Activated CD4-positive, alpha-beta memory T cell treated with anti-CD3 and anti-CD28 coated beads for 36 hours (primary cell): ENCODE results near the gene LRAT. TPM values are rescaled to one million over a fixed set of nuclear protein-coding genes. Genes with fewer than 3 reads are reported as not detected.
A peak's percentile ranks its signal among the peaks of the same experiment; 100 is the strongest.

ENCODE experiments used
- CTCF ChIA-PET: fragments of 350-600 bp; sonication (Branson Sonifier 250); formaldehyde crosslinking; loops from one replicate; lab custom pipeline; 2021; ENCODE audit warnings: antibody characterized with exemption, inconsistent platforms; lab: Charles Lee
- POLR2A ChIA-PET: fragments of 350-600 bp; sonication (Branson Sonifier 250); formaldehyde crosslinking; loops from one replicate; lab custom pipeline; 2021; ENCODE audit warnings: antibody characterized with exemption; lab: Charles Lee
- DNase-seq: peaks from one replicate; pipeline ENCODE4 v3.0.0-alpha.2; 2020
- H3K27ac Mint-ChIP-seq: one replicate; pipeline ENCODE4 v1.8.0; 2021; ENCODE audit warnings: mixed read lengths
- H3K27me3 Mint-ChIP-seq: one replicate; pipeline ENCODE4 v1.8.0; 2021; ENCODE audit warnings: mixed read lengths
- H3K36me3 Mint-ChIP-seq: one replicate; pipeline ENCODE4 v1.8.0; 2021; ENCODE audit warnings: mixed read lengths
- H3K4me1 Mint-ChIP-seq: one replicate; pipeline ENCODE4 v1.8.0; 2021; ENCODE audit warnings: low read depth, mixed read lengths
- H3K4me3 Mint-ChIP-seq: one replicate; pipeline ENCODE4 v1.8.0; 2021; ENCODE audit warnings: mild to moderate bottlenecking, mixed read lengths
- H3K9me3 Mint-ChIP-seq: one replicate; pipeline ENCODE4 v1.8.0; 2021; ENCODE audit warnings: mixed read lengths
- intact Hi-C: fragments of 100-400 bp; cut with micrococcal nuclease; formaldehyde crosslinking; loops from one replicate; pipeline ENCODE4 v1.15.1; 2023
- total RNA-seq, 2 experiments: library from RNA; stranded (reverse); gene quantifications; one replicate each; pipeline ENCODE4 v1.2.3, GENCODE V29; 2021

Gene LRAT
- total RNA-seq, 2 experiments from 2014 or later: not detected

GRCh38 chr4:154732669-154733068 is 11.1 kb upstream of the LRAT start:
- peaks cover 21% of the 10 kb centered on the region for H3K27me3 Mint-ChIP-seq
- H3K36me3 Mint-ChIP-seq: no peaks in the 10 kb centered on the region
- H3K4me3 Mint-ChIP-seq: no peak overlapping the region
- ChIA-PET POLR2A (no interaction called here), CTCF (no interaction called here)
- intact Hi-C loops: no loop called here
- DNase-seq: no peak
- no peaks in the 10 kb centered on the region for H3K4me1 Mint-ChIP-seq
- no peak overlapping the region for H3K27ac Mint-ChIP-seq
- H3K9me3 Mint-ChIP-seq: no peaks in the 10 kb centered on the region

GRCh38 chr4:154736770-154737169 is 7.0 kb upstream of the LRAT start:
- no peaks in the 10 kb centered on the region for H3K36me3 Mint-ChIP-seq
- H3K4me1 Mint-ChIP-seq: peaks cover 2% of the 10 kb centered on the region
- intact Hi-C loops: no loop called here
- H3K4me3 Mint-ChIP-seq: no peak overlapping the region
- no peak for DNase-seq
- H3K9me3 Mint-ChIP-seq: no peaks in the 10 kb centered on the region
- POLR2A ChIA-PET: no interaction called here
- H3K27me3 Mint-ChIP-seq: peaks cover 32% of the 10 kb centered on the region
- no peak overlapping the region for H3K27ac Mint-ChIP-seq
- CTCF ChIA-PET: no interaction called here

GRCh38 chr4:154738426-154738825 is 5.4 kb upstream of the LRAT start:
- ChIA-PET POLR2A (no interaction called here), CTCF (no interaction called here)
- intact Hi-C loops: no loop called here
- Mint-ChIP-seq H3K27me3 (peaks cover 34% of the 10 kb centered on the region), H3K36me3 (no peaks in the 10 kb centered on the region), H3K4me3 (no peak overlapping the region), H3K27ac (no peak overlapping the region), H3K9me3 (no peaks in the 10 kb centered on the region), H3K4me1 (peaks cover 5% of the 10 kb centered on the region)
- no peak for DNase-seq

- Mint-ChIP-seq H3K36me3 (no peaks in the 10 kb centered on the region), H3K4me1 (peaks cover 9% of the 10 kb centered on the region), H3K27me3 (peaks cover 35% of the 10 kb centered on the region), H3K27ac (no peak overlapping the region), H3K9me3 (no peaks in the 10 kb centered on the region), H3K4me3 (no peak overlapping the region)
- no peak for DNase-seq
- ChIA-PET POLR2A (no interaction called here), CTCF (interaction anchor here (0.9 kb wide), 1 partner anchor 67 kb away, joined by 3 read pairs; no protein-coding TSS in a partner anchor)
- intact Hi-C loops: no loop called here
Measured at GRCh38 chr4:154739111-154739510, 4.7 kb upstream of the LRAT start.

- Mint-ChIP-seq H3K4me3 (no peak overlapping the region), H3K36me3 (no peaks in the 10 kb centered on the region), H3K4me1 (peaks cover 13% of the 10 kb centered on the region), H3K27ac (no peak overlapping the region), H3K27me3 (peaks cover 44% of the 10 kb centered on the region), H3K9me3 (no peaks in the 10 kb centered on the region)
- DNase-seq: no peak
- ChIA-PET CTCF (no interaction called here), POLR2A (no interaction called here)
- intact Hi-C loops: loop anchor here (10.0 kb wide), 1 partner anchor 634 kb away; the partner anchor contains the start of gene MAP9
Measured at GRCh38 chr4:154740462-154740861, 3.3 kb upstream of the LRAT start.

- H3K9me3 Mint-ChIP-seq: no peaks in the 10 kb centered on the region
- intact Hi-C loops: loop anchor here (10.0 kb wide), 1 partner anchor 634 kb away; the partner anchor contains the start of gene MAP9
- CTCF ChIA-PET: no interaction called here
Measured at GRCh38 chr4:154741131-154741665, 2.6 kb upstream of the LRAT start.

GRCh38 chr4:154741922-154742850 is 1.6 kb upstream of the LRAT start:
- Mint-ChIP-seq H3K36me3 (no peaks in the 10 kb centered on the region), H3K27ac (no peak overlapping the region), H3K4me3 (peak overlapping the region; percentile 20), H3K27me3 (peaks cover 49% of the 10 kb centered on the region), H3K4me1 (peaks cover 13% of the 10 kb centered on the region), H3K9me3 (no peaks in the 10 kb centered on the region)
- DNase-seq: no peak
- intact Hi-C loops: loop anchor here (10.0 kb wide), 1 partner anchor 633 kb away; the partner anchor contains the start of gene MAP9
- POLR2A ChIA-PET: no interaction called here
- CTCF ChIA-PET: no interaction called here

More at GRCh38 chr4:154741131-154741665, 2.6 kb upstream of the LRAT start:
- Mint-ChIP-seq H3K27ac (no peak overlapping the region), H3K27me3 (peaks cover 44% of the 10 kb centered on the region), H3K36me3 (no peaks in the 10 kb centered on the region), H3K4me1 (peaks cover 13% of the 10 kb centered on the region), H3K4me3 (no peak overlapping the region)
- no peak for DNase-seq
- POLR2A ChIA-PET: no interaction called here

GRCh38 chr4:154744341-154744926 is 634 bp downstream of the LRAT start:
- Mint-ChIP-seq H3K27ac (no peak overlapping the region), H3K4me3 (peak overlapping the region; percentile 77), H3K36me3 (no peaks in the 10 kb centered on the region), H3K27me3 (peaks cover 60% of the 10 kb centered on the region), H3K9me3 (no peaks in the 10 kb centered on the region), H3K4me1 (peaks cover 13% of the 10 kb centered on the region)
- ChIA-PET CTCF (no interaction called here), POLR2A (no interaction called here)
- intact Hi-C loops: loop anchor here (10.0 kb wide), 1 partner anchor 630 kb away; the partner anchor contains the start of gene MAP9
- no peak for DNase-seq

- POLR2A ChIA-PET: no interaction called here
- Mint-ChIP-seq H3K27me3 (peaks cover 3% of the 10 kb centered on the region), H3K36me3 (no peaks in the 10 kb centered on the region), H3K4me3 (no peak overlapping the region), H3K4me1 (no peaks in the 10 kb centered on the region), H3K27ac (no peak overlapping the region), H3K9me3 (no peaks in the 10 kb centered on the region)
- CTCF ChIA-PET: no interaction called here
- intact Hi-C loops: no loop called here
- no peak for DNase-seq
Measured at GRCh38 chr4:154757713-154758112, 13.9 kb downstream of the LRAT start.

- H3K27me3 Mint-ChIP-seq: peaks cover 2% of the 10 kb centered on the region
Measured at GRCh38 chr4:154760895-154761294, 17.1 kb downstream of the LRAT start.

GRCh38 chr4:154778264-154778663 is 34.5 kb downstream of the LRAT start:
- POLR2A ChIA-PET: no interaction called here
- CTCF ChIA-PET: interaction anchor here (1.0 kb wide), 1 partner anchor 89 kb away, joined by 3 read pairs; no protein-coding TSS in a partner anchor
- no peaks in the 10 kb centered on the region for H3K4me1 Mint-ChIP-seq
- H3K9me3 Mint-ChIP-seq: peaks cover 2% of the 10 kb centered on the region
- H3K4me3 Mint-ChIP-seq: no peak overlapping the region
- no peaks in the 10 kb centered on the region for H3K36me3 Mint-ChIP-seq
- no peak overlapping the region for H3K27ac Mint-ChIP-seq
- peaks cover 16% of the 10 kb centered on the region for H3K27me3 Mint-ChIP-seq
- DNase-seq: no peak
- intact Hi-C loops: loop anchor here (5.0 kb wide), 1 partner anchor 141 kb away; no protein-coding TSS in a partner anchor

More at GRCh38 chr4:154760895-154761294, 17.1 kb downstream of the LRAT start:
- H3K4me1 Mint-ChIP-seq: no peaks in the 10 kb centered on the region
- no peak overlapping the region for H3K4me3 Mint-ChIP-seq
- ChIA-PET CTCF (no interaction called here), POLR2A (no interaction called here)
- no peak overlapping the region for H3K27ac Mint-ChIP-seq
- H3K36me3 Mint-ChIP-seq: no peaks in the 10 kb centered on the region
- no peak for DNase-seq
- intact Hi-C loops: no loop called here
- H3K9me3 Mint-ChIP-seq: no peaks in the 10 kb centered on the region

GRCh38 chr4:154779362-154779947 is 35.7 kb downstream of the LRAT start:
- ChIA-PET POLR2A (no interaction called here), CTCF (no interaction called here)
- Mint-ChIP-seq H3K27ac (no peak overlapping the region), H3K9me3 (no peaks in the 10 kb centered on the region), H3K36me3 (no peaks in the 10 kb centered on the region), H3K27me3 (peaks cover 16% of the 10 kb centered on the region), H3K4me1 (no peaks in the 10 kb centered on the region), H3K4me3 (no peak overlapping the region)
- intact Hi-C loops: loop anchor here (5.0 kb wide), 1 partner anchor 142 kb away; no protein-coding TSS in a partner anchor
- no peak for DNase-seq
